Measurements from ENCODE around the gene HEPHL1.

Gene HEPHL1

DNA sequence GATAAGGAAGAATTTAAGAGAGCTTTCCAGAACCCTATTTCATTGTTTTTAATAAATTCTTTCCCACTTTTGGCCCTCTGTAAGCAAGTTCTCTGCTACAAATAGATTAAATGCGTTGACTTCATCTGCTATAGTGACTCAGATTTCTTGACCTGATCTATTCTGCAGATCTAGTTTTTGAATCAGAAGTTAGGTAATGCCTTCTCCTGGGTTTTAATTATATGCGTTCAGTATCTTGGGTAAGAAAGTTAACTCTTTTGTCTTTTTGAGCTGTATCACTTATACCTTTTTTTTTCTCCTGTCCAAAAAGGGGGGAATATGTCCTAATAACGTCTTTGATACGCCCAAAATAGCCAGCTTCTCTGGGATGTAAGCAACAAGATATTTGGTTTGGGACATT is 2.4 kb upstream of the HEPHL1 start:
- no peak for DNase-seq (ENCODE audit: low read depth in 2 of 2)

DNA sequence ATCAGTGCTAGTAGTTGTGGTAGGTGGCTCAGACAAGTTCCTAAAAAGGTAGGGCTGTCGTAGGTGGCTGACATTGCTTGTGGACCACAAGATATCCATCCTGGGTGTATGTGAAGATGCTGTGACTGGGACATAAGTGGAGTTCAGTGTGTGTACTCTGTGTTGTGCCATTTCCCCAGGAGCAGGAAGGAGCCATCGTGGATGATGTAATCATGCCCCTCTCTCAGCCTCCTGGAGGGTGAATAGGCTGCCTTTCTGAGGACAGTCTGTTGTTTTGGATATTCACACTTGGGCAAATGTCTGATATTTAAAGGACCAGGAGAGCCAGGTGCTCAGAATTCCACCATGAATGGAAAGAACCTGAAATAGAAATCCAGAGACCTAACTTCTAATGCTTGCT is 2.7 kb downstream of the HEPHL1 start:
- DNase-seq (ENCODE audit: low read depth in 2 of 2): no peak

DNA sequence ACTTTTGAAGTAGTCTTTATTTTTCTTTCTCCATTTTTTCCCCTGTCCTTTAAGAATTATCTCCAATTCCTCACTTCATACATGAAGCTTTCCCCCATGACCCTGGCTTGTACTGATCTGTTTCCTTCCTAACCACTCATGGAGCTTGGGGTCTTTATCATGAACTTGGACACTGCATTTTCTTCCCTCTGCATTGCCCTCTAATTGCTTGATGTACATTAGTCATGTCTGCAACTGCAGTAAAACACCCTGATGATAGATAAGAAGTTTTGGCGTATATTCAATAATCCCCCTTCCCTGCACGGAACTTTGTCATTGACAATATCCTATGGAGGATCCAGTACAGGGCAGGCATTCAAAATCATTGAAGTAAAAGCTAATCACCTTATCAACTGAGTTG is 3.4 kb downstream of the HEPHL1 start:
- no peak for DNase-seq (ENCODE audit: low read depth in 2 of 2)

DNA sequence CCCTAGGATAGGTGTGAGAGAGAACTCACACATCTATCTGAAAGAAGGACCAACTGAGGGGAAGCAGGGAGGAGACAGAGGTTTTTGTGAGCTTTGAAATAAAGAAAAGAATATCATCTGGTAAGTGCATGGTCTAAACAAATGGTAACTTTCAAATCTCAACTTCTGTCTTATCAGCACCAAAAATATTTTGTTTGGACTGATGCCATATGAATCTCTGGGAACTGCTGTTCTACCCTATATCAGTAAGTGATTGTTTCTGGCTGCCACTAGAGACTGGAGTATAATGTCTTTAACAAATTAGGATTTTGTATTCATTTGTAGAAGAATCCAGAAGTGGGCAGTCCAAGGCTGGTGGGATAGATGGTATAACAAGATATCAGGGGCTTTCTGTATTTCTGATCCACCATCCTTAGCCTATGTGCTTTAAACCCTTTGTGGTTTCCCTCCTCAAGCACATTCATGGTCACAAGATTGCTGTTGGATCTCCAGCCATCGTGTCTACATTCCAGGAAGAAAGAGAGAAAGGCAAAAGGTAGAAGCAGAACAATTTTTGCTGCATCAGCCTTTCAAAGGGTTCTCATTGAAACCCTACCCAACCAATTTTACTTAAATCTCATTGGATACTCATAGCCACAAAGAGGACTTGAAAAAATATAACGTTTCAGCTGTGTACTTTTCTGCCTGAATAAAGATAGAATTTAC is 4.7 kb downstream of the HEPHL1 start:
- no peak for DNase-seq (ENCODE audit: low read depth in 2 of 2)

DNA sequence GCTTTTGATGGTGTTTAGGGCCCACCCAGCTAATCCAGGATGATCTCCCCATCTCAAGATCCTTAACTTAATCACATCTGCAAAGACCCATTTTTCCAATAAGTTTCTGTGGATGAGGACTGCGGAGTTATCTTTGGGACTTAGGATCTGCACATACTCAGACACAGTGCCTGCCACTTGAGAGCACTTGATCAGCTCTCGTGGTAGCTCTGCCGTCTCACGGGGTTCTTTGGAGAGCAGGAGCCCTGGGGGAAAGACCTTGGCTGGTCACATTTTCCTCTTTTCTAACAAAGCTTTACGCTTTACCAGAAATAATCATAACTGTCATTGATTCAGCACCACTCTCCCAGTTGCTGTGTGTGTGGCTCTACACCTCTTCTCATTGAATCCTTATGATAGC is 6.1 kb downstream of the HEPHL1 start:
- no peak for DNase-seq (ENCODE audit: low read depth in 2 of 2)

DNA sequence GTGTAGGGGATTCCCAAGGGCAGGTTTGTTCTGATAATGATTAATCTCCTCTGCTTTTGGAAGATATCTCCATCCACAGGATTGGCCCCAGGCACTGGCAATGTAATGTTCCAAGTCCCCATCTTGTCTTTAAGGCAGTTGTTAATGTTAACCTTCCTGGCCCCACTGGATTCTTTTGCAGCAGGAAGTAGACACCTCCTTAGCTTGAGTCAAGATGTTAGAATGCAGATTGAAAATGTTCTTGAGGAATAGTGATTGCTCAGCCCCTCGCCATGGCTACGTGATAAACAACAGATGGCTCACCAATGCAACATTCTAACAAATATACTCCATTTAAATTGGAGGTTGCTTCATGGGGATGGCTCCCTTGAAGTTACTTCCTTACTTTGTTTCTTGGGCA is 7.3 kb downstream of the HEPHL1 start:
- no peak for DNase-seq (ENCODE audit: low read depth in 2 of 2)

DNA sequence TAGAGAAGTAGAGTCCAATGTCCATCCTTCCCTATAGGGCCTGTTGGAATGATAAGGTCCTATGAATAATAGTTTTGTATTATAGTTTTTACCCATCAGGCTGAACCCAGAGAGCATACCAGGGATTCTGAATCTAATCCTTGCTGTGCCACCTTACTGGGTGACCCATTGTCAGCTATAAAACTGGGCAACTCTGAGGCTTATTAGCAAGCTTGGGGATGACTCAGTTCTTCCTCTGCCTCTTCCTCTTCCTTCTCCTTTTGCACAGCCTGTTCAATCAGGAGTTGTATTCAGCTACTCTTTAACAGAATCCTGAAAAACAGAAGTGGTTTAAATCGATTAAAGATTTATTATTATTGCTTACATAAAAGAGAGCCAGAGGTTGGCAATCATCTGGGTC is 8.9 kb downstream of the HEPHL1 start:
- DNase-seq (ENCODE audit: low read depth in 2 of 2): no peak

DNA sequence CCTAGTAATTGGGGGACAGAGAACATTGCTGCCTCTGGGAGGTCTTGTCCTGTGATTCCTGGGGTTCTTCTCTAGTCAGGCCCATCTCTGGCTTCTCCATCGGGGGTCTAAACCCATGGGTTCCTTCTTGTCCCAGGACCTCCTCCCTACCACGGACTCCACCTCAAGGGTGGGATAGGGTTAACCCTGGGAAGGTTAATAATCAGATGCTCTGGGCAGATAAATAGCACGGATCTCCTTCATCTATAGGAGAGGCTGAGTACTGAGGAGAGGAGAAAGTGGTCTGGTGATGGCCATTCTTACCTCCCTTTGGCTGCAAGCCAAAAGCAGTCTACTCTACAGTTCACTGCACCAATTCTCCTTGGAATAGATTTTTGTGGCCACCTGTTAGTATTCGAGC is 10.5 kb downstream of the HEPHL1 start:
- DNase-seq (ENCODE audit: low read depth in 2 of 2): no peak

DNA sequence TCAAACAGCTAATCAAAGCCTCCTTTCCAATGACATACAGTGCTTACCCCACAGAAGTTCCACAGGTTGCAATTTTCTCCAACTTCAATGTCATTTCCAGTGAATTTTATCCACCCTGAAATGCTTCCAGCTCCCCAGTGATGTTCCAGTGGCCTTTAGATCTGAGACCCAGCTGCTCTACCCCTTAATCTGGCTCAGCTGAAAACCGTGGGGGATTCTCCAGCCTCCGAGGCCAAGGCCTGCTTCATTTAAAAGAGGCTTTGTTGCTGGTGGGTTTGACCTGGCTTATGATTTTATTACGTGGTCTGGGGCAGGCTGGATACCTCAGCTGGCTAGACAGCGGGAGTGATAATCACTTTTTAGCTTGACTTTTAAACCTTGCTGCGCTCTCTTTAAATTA is 10.9 kb downstream of the HEPHL1 start:
- no peak for DNase-seq (ENCODE audit: low read depth in 2 of 2)

DNA sequence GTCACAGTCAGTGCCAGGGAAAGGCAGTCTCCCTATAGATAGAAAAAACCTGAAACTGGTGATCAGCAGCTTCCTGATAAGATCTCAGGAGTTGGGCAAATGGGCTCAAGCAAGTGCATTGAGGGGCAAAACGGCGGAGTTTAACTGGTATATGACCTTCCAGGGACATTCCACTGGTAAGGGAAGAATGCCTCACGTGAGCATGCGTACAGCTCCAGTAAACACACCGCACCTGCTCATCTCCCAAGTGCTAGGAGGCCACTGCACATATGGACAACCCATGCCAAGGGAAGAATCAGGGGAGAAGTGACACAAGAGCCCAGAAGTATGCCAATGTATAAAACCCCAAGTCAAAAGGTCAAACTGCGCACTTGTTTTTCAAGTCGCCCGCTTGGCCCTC is 11.6 kb downstream of the HEPHL1 start:
- DNase-seq (ENCODE audit: low read depth in 2 of 2): no peak

DNA sequence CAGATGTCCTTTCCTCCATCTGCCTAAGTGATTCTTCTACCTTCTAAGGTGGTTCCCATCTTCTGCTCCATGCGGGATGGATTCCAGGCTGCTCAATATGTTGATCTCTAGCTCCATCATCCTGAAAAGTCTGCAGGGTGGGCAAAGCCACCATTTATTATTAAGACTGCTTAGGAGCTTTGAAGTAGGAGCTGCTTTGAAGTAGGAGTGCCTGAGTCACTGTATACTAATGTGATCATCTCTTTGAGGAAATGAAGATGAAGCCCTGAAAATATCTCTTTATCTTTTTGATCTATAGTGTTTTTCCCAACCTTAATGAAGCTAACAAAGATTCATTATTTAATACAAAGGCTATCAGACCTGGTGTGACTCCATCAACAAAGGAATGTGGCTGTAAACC is 13.1 kb downstream of the HEPHL1 start:
- DNase-seq (ENCODE audit: low read depth in 2 of 2): no peak

DNA sequence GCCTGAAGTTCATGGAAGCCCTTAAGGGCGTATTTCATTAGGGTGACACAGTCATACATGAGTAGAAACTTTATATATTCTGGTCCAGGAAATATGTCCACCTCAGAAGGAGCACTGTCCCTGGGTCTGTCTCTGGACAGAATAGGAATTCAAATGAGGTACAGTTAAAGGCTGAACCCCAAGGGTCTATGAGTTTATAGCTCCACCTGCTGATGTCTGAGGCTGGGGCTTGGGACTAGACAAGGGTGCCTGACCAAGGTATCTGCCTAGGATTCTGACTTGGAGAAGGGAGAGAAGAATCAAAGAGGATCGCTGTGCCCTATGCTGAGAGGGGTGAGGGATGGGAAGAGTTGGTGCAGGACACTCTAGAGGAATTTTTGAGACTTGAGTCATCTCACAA is 14.9 kb downstream of the HEPHL1 start:
- DNase-seq (ENCODE audit: low read depth in 2 of 2): no peak

DNA sequence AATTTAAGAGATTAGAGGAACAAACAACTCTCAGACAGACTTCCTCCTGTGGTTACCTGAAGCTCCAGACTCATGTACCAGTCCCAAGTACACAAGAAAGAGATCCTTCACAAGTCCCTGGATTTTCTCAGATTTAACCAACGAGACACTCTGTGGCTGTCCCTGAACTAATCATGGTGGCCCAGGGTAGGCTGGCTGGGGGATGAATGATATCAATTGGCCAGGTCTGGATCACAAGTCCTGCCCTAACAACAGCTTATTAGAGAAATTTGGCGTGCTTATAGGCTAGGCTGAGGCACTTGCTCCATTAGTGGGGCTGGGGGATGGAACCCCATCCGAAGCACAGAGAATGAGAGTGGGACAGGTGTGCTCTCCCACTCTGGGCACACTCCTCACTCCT is 22.1 kb downstream of the HEPHL1 start:
- no peak for DNase-seq (ENCODE audit: low read depth in 2 of 2)

DNA sequence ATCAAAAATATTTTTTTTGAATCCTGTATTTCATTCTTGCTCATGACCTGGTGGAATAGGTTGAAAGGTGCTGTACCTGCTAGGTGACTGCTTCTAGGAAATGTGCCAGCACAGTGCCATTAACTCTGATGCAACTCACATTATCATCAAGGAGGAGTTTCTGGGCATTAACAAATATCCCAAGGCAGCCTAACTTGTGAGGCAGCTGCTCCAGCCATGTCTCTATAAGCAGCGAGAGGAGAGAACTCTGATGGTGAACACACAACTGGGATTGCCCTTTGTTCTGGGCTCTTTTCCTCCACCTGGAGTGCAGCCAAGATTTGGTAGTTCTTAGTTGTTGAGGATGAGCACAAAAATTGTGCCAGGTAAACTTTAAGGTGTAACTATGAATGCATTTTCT is 25.6 kb downstream of the HEPHL1 start:
- no peak for DNase-seq (ENCODE audit: low read depth in 2 of 2)

DNA sequence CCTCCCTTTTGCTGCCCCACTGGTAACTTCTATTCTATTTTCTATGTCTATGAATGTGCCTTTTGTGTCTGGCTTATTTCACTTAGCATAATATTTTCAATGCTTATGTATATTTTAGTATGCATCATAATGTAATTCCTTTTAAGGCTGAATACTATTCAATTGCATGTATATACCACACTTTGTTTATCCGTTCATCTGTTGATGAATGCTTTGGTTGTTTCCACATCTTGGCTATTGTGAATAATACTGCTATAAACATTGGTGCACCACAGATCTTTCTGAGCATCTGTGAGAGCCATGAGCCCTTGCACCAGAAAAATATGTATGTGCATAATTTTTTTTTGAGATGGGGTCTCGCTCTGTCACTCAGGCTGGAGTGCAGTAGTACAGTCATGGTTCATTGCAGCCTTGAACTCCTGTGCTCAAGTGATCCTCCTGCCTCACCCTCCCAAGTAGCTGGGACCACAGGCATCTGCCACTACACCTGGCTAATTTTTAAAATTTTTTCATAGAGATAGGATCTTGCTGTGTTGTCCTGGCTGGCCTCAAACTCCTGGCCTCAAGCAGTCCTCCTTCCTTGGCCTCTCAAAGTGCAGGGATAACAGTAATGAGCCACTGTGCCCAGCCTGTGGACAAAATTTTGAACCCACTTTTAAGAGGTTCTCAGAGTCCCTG is 27.0 kb downstream of the HEPHL1 start:
- DNase-seq (ENCODE audit: low read depth in 2 of 2): no peak

DNA sequence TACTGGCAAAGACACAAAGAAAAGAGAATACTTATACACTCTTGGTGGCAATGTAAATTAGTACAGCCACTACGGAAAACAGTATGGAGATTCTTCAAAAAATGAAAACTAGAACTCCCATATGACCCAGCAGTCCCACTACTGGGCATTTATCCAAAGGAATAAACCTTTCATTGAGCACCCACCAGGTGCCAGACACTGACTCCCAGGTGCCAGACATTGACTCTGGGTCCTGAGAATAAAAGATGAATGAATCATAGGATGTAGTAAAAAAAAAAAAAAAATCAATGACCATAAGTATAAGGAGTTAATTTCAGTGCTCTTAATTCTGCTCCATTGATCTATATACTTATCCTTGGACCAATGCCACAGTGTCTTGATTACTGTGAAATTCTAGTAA is 28.2 kb downstream of the HEPHL1 start:
- DNase-seq (ENCODE audit: low read depth in 2 of 2): no peak

DNA sequence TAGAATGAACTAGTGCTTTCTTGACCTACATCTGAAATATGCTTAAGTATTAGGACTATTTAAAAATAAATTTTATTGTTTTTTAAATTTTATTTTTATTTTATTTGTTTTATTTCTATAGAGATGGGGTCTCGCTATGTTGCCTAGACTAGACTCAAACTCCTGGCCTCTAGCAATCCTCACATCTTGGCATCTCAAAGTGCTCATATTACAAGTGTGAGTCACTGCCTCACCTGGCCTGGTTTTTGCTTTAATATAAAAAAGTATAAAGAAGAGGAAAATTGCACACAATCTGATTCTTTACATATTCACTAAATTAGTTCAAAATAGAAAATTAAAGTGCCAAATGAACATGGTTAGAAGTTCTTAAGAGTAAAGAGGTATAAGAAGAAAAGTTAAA is 37.5 kb downstream of the HEPHL1 start:
- no peak for DNase-seq (ENCODE audit: low read depth in 2 of 2)

DNA sequence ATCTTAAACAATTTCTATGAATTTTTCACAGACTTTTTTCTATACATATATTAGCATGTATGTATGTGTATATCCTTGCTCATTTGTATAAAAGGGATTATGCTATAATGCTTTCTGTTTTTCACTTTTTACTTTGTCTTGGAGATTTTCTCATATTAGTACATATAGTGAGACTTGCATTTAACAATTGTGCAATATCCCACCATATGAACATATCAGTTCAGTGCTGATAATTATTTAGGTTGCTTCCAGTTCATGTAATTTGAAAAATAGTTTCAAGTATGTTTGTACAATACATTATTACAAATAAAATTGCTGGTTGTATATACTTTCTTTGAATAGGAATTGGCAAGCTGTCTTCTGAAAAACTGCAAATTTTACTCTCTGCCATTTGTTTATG is 37.9 kb downstream of the HEPHL1 start:
- DNase-seq (ENCODE audit: low read depth in 2 of 2): no peak

DNA sequence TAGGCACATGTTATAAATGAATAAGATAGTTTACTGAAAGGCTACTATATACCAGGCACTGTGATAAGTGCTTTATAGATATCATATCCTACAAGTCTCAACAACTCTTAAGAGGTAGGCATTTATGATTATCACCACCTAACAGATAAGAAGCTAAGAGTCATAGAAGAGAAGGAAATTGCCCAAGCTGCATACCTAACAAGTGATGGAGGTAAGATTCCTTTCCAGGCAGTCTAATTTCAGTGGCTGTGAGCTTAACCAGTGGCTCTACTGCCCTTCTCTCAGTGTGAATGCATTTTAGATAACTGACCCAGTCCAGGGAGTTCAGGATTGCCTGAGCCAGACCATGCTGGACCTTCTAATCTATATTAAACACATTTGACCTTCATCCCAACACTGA is 39.2 kb downstream of the HEPHL1 start:
- no peak for DNase-seq (ENCODE audit: low read depth in 2 of 2)

DNA sequence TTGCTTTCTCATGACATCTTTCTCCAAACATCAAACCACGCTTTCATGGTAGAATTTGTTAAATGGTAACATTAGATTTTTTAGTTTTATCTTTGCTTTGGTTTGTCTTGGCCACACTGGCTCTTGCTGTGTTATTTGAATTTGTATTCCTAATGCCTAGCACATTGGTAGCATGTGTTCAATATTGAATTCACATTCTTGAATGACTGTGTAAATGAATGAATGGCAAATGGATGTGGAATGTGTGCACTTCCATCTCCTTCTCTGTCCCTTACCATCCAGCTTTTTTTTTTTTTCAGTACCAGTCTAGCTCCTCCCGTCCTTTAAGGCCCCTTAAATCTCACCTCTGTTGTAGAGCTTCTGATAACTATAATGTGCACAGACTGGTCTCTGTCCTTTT is 41.2 kb downstream of the HEPHL1 start:
- no peak for DNase-seq (ENCODE audit: low read depth in 2 of 2)

DNA sequence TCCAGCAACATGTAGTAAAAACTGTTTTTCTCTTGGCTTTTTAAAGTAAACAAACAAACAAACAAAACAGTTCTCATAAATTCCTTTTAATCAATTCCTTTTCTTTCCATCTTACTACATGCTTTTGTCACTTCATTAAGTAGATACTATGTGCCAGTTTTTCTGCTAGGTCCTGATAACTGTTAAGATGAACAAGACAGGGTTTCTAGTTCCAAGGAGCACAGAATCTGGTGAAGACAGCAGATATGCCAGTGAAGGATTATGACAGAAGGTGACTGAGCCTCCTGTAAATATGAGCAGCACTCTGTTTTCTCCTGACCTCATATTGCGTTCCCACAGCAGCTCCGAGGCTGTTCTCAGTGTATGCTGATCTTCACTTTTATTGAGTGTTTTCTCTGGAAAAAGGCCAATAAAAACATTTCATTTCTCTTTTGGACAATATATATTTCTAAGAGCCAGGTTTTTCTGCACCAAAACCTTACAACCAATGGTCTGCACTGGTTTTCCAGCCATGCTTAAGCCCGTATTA is 45.8 kb downstream of the HEPHL1 start:
- DNase-seq (ENCODE audit: low read depth in 2 of 2): no peak

DNA sequence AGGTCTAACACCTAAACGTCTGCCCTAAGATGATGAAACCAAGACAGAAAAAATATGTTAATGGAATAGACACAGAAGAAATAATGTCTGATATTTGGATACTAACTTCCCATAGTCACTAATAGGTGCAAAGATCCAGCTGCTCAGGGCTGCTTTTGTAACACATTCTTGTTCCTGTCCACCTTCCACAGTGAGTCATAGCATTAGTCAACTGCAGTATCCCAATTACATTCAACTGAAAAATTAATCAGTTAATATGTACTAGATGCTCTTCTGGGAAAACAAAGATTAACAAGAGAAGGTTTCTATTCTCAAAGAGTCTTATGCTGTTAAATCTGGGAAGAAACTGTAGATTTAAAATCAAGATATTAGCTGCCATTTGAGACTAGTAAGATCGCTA is 47.6 kb downstream of the HEPHL1 start:
- no peak for DNase-seq (ENCODE audit: low read depth in 2 of 2)

DNA sequence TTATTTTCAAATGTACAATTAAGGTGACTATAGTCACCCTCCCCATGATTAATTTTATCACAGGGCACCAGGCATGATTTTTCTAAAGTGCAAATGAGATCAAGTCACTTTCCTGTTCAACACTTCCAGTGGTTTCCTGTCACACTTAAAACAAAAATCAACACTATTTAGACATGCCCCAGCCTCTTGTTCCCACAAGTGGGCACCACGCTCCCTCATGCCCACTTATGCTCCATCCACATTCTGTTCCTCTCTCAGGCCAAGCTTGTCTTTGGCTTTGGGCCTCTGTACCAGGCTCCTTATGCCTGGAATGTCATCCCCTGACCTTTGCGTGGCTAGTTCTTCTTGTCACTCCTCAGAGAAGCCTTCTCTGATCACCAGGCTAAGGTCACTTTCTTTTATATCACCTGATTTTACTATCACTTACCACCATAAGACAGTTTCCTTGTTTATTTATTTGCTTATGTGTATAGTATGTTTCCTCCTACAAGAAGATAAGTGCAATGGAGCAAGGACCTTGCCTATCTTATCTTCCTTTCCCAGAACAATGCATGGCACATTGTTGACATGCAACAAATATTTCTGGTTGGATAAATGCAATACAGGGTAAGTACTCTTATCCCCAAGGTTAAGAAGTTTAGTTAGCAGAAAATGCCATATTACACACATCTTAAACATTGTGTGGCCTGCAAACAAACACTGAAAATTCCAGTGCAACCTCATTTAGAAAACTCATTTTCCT is 56.6 kb downstream of the HEPHL1 start:
- no peak for DNase-seq (ENCODE audit: low read depth in 2 of 2)
